HK-2 (cell line): ENCODE measurements around the gene TPI1.
A peak's percentile ranks its signal among the peaks of the same experiment; 100 is the strongest.
"Not testable (repeated sequence)": the region's sequence is repeated elsewhere in the genome, so short reads cannot be mapped to it uniquely, and the experiment has no call there.

Source experiments
- DNase-seq: peaks from one replicate; pipeline ENCODE4 v3.0.0-alpha.2; 2018; ENCODE audit not compliant: unreplicated experiment

The TPI1 gene

GRCh38 chr12:6869049-6870021 is 2.0 kb downstream of the TPI1 start:
- DNase-seq, result peak; percentile 84

DNA sequence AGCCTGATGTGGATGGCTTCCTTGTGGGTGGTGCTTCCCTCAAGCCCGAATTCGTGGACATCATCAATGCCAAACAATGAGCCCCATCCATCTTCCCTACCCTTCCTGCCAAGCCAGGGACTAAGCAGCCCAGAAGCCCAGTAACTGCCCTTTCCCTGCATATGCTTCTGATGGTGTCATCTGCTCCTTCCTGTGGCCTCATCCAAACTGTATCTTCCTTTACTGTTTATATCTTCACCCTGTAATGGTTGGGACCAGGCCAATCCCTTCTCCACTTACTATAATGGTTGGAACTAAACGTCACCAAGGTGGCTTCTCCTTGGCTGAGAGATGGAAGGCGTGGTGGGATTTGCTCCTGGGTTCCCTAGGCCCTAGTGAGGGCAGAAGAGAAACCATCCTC is 3.0 kb downstream of the TPI1 start:
- DNase-seq, result not testable (repeated sequence)

- DNase-seq, result peak; percentile 79
Observed at GRCh38 chr12:6871052-6871957, 4.0 kb downstream of the TPI1 start.

DNA sequence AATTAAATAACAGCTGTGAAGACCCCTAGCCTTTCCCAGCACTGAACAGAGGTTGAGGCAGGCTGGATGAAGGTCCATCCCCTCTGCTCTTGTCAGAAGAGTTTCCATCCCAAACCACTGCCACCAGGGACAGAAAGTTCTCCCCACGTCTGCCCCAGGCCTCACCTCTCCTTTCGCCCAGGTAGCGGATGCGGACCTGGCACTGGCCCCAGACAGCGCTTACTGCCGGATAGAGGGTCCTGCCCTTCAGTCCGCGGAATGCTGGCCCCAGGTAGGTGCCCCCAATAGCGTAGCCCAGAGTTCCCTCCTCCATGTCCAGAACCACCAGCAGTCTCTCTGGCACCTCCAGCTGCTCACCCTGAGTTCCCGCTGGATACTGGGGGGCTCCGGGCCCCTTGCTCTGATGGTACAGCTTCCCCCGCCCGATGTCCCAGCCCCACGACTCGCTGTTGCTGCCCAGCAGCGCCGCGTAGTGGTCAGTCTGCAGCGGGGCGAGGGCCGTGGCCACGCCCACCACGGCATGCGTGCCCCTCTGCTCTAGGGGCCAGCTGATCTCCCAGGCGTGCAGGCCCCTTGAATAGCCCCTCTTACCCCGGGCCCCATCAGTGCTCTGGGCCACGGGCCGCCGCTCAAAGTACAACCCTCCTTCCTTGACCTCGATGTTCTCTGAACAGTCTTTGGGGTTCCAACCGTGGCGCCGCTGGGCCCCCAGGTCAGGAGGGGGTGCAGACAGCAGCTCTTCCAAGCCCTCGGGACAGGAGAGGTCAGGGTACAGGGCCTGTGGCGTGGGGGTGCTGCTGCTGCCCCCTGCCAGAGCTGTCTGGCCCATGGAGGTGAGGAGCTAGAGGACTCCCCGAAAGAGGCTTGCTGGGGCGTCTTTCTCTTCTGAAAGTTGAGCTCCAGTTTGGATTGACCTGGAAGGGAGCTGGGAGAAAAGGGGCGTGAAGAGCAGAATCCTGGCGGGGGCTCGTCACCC is 5.0 kb downstream of the TPI1 start:
- peak; percentile 89 for DNase-seq

GRCh38 chr12:6873094-6874014 is 6.0 kb downstream of the TPI1 start, which contains the start of gene SPSB2:
Gene SPSB2, minus strand, starts transcription at chr12:6873303. Its CDS starts 402 bp downstream, at chr12:6872901.
- peak; percentile 99 for DNase-seq

DNA sequence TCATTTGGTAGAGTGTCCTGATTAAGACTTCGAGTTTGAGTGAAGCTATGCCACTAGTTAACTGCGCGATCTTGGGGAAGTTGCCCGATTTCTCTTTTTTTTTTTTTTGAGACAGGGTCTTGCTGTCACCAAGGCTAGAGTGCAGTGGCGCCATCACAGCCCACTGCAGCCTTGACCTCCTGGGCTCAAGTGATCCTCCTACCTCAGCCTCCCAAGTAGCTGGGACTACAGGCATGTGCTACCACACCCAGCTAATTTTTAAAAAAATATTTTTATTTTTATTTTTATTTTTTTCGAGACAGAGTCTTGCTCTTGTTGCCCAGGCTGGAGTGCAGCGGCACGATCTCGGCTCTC is 6.7 kb downstream of the TPI1 start:
- not testable (repeated sequence) for DNase-seq

DNA sequence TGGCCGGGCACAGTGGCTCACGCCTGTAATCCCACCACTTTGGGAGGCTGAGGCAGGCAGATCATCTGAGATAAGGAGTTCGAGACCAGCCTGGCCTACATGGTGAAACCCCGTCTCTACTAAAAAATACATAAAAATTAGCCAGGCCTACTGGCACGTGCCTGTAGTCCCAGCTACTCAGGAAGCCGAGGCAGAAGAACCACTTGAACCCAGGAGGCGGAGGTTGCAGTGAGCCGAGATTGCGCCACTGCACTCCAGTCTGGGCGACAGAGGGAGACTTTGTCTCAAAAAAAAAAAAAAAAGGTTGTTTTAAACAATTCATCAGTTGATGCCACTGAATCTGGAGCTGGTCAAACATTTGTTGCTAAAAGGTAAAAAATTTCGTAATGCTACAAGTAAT is 12.5 kb downstream of the TPI1 start:
- DNase-seq, result not testable (repeated sequence)

- no peak for DNase-seq
Observed at GRCh38 chr12:6883252-6883651, 15.9 kb downstream of the TPI1 start.

- no peak for DNase-seq
Observed at GRCh38 chr12:6883683-6884082, 16.4 kb downstream of the TPI1 start.

GRCh38 chr12:6884539-6884938 is 17.2 kb downstream of the TPI1 start:
- DNase-seq, result no peak

DNA sequence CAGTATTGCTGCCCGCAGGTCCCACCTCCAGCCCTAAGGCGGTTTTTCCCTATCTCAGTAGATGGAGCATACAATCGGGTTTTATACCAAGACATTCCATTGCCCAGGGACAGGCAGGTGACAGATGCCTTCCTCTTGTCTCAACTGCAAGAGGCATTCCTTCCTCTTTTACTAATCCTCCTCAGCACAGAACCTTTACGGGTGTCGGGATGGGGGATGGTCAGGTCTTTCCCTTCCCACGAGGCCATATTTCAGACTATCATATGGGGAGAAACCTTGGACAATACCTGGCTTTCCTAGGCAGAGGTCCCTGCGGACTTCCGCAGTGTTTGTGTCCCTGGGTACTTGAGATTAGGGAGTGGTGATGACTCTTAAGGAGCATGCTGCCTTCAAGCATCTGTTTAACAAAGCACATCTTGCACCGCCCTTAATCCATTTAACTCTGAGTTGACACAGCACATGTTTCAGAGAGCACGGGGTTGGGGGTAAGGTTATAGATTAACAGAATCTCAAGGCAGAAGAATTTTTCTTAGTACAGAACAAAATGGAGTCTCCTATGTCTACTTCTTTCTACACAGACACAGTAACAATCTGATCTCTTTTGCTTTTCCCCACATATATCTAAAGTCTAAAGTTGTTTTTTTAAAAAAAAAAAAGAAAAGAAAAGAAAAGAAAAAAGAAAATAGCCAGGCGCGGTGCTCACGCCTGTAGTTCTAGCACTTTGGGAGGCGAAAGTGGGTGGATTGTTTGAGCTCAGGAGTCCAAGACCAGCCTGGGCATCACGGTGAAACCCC is 19.1 kb downstream of the TPI1 start:
- not testable (repeated sequence) for DNase-seq

GRCh38 chr12:6887460-6887859 is 20.1 kb downstream of the TPI1 start:
- DNase-seq, result no peak

DNA sequence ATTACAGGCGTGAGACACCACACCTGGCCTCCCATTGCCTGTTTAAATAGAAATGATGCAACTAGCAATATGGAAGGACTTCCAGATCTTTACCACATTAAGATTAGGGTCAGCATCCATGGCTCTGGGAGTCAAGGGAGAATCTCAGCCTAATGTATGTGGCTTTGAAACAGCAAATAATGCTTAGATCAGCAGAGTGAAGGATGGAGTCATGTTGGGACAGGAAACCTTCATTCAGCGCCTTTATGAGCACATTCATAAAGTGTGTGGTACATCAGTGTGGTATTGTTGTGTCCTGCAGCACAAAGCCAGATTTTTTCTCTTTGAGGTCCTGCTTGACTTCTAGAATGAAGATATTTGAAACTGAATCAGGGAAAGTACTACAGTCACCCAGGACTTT is 21.0 kb downstream of the TPI1 start:
- DNase-seq, result no peak

DNA sequence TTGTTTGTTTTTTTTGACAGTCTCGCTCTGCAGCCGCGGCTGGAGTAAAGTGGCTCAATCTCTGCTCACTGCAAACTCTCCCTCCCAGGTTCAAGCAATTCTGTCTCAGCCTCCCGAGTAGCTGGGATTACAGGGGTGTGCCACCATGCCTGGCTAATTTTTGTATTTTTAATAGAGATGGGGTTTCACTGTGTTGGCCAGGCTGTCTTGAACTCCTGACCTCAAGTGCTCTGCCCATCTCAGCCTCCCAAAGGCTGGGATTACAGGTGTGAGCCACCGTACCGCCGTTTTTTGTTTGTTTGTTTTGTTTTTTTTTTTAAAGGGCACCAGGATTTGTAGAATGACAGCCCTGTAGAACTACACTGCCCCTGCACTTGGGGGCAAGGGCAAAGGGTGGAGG is 21.5 kb downstream of the TPI1 start:
- not testable (repeated sequence) for DNase-seq

DNA sequence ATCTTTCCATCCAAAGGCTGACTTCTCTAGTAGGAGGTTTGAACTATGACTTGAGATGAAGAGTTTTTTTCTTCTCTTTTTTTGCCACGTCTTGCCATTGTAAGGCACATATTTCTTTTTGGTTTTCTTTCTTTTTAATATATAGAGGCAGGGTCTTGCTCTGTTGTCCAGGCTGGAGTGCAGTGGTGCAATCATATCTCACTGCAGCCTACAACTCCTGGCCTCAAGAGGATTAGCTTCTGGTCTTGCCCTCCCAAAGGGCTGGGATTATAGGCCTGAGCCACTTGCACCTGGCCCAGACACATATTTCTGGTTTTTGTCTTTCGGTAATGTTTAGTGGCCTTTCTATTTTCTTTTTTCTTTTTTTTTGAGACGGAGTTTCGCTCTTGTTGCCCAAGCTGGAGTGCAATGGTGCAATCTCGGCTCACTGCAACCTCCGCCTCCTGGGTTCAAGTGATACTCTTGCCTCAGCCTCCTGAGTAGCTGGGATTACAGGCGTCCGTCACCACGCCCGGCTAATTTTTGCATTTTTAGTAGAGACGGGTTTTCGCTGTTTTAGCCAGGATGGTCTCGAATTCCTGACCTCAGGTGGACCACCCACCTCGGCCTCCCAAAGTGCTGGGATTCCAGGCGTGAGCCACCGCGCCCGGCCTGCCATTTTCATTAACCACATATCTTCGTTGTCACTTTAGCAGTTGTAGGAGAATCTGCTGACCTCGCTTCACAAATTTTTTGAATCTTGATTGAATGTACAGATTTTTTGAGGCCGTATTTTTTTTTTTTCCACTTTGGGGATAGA is 22.6 kb downstream of the TPI1 start:
- DNase-seq, result not testable (repeated sequence)

GRCh38 chr12:6890789-6891645 is 23.7 kb downstream of the TPI1 start:
- DNase-seq, result peak; percentile 99

DNA sequence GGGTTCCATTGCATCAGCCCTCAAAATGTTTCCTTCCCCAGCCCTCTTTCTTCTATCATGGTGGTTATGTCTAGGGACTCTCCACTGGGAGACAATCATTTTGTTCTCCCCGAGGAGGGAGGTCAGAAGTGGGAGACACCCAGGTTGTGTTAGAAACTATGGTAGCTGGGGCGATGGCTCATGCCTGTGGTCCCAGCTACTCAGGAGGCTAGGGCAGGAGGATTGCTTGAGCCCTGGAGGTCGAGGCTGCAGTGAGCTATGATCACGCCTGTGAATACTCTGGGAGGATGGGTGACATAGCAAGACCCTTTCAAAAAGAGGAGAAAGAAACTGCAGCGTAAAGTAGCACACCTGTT is 24.3 kb downstream of the TPI1 start:
- no peak for DNase-seq

DNA sequence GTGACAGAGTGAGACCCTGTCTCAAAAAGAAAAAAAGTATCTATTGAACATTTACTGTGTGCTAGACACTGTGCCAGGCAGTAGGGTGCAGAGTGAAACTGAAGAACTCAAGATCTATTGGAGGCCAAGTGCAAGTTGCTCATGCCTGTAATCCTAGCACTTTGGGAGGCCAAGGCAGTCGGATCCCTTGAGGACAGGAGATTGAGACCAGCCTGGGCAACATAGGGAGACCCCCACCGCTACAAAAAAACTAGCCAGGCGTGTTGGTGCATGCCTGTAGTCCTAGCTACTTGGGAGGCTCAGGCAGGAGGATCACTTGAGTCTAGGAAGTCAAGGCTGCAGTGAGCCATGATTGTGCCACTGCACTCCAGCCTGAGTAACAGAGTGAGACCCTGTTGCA is 25.4 kb downstream of the TPI1 start:
- DNase-seq, result not testable (repeated sequence)
